ENCODE data around the gene PRND. TPM values are rescaled to one million over a fixed set of nuclear protein-coding genes. Genes with fewer than 3 reads are reported as not detected.

The PRND gene
- total and polyA plus RNA-seq, 2 of the 13 experiments (the other 11 are each of a cell fraction or from before 2014, with no cell fraction given): not detected

- TF ChIP-seq ZNF557 (CRISPR knock-in tag; IDR thresholded peaks at IDR 0.05): no peak
- TF ChIP-seq PTBP1 (IDR thresholded peaks at IDR 0.05; ENCODE audit: low read depth, low read length, poor library complexity, severe bottlenecking): no peak
- no peak for TF ChIP-seq ZNF354B (CRISPR knock-in tag; IDR thresholded peaks at IDR 0.05)
- TF ChIP-seq ZNF234 (CRISPR knock-in tag; conservative IDR thresholded peaks at IDR 0.05): no peak
- no peak for TF ChIP-seq ZNF775 (CRISPR knock-in tag; IDR thresholded peaks at IDR 0.05; ENCODE audit: borderline replicate concordance)
- TF ChIP-seq ZNF296 (CRISPR knock-in tag; conservative IDR thresholded peaks at IDR 0.05): no peak
- TF ChIP-seq NAIF1 (CRISPR knock-in tag; IDR thresholded peaks at IDR 0.05; ENCODE audit: borderline replicate concordance): no peak
- no peak for TF ChIP-seq PHF8 (CRISPR knock-in tag; IDR thresholded peaks at IDR 0.05)
- no peak for TF ChIP-seq SOX13 (IDR thresholded peaks at IDR 0.05)
- TF ChIP-seq SOX13 (CRISPR knock-in tag; conservative IDR thresholded peaks at IDR 0.05 in 1 of 2, IDR thresholded peaks at IDR 0.05 in 1 of 2): peak in 1 of 2 experiments; percentile 20; a peak in 1 of 4 replicates
- TF ChIP-seq PLSCR1 (CRISPR knock-in tag; IDR thresholded peaks at IDR 0.05; ENCODE audit: borderline replicate concordance): no peak
- no peak for TF ChIP-seq REL (CRISPR knock-in tag; conservative IDR thresholded peaks at IDR 0.05)
- TF ChIP-seq TAF1 (CRISPR knock-in tag; IDR thresholded peaks at IDR 0.05): 0 out of 2 replicates have a peak, but pooled peaks have one; percentile 41
- TF ChIP-seq SATB2 (CRISPR knock-in tag; IDR thresholded peaks at IDR 0.05): no peak
- TF ChIP-seq ZMAT3 (CRISPR knock-in tag; conservative IDR thresholded peaks at IDR 0.05): no peak
- TF ChIP-seq EED (CRISPR knock-in tag; IDR thresholded peaks at IDR 0.05): no peak
- TF ChIP-seq, protein P1, sequence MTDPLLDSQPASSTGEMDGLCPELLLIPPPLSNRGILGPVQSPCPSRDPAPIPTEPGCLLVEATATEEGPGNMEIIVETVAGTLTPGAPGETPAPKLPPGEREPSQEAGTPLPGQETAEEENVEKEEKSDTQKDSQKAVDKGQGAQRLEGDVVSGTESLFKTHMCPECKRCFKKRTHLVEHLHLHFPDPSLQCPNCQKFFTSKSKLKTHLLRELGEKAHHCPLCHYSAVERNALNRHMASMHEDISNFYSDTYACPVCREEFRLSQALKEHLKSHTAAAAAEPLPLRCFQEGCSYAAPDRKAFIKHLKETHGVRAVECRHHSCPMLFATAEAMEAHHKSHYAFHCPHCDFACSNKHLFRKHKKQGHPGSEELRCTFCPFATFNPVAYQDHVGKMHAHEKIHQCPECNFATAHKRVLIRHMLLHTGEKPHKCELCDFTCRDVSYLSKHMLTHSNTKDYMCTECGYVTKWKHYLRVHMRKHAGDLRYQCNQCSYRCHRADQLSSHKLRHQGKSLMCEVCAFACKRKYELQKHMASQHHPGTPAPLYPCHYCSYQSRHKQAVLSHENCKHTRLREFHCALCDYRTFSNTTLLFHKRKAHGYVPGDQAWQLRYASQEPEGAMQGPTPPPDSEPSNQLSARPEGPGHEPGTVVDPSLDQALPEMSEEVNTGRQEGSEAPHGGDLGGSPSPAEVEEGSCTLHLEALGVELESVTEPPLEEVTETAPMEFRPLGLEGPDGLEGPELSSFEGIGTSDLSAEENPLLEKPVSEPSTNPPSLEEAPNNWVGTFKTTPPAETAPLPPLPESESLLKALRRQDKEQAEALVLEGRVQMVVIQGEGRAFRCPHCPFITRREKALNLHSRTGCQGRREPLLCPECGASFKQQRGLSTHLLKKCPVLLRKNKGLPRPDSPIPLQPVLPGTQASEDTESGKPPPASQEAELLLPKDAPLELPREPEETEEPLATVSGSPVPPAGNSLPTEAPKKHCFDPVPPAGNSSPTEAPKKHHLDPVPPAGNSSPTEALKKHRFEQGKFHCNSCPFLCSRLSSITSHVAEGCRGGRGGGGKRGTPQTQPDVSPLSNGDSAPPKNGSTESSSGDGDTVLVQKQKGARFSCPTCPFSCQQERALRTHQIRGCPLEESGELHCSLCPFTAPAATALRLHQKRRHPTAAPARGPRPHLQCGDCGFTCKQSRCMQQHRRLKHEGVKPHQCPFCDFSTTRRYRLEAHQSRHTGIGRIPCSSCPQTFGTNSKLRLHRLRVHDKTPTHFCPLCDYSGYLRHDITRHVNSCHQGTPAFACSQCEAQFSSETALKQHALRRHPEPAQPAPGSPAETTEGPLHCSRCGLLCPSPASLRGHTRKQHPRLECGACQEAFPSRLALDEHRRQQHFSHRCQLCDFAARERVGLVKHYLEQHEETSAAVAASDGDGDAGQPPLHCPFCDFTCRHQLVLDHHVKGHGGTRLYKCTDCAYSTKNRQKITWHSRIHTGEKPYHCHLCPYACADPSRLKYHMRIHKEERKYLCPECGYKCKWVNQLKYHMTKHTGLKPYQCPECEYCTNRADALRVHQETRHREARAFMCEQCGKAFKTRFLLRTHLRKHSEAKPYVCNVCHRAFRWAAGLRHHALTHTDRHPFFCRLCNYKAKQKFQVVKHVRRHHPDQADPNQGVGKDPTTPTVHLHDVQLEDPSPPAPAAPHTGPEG (CRISPR knock-in tag; IDR thresholded peaks at IDR 0.05): no peak
- TF ChIP-seq ZNF337 (CRISPR knock-in tag; IDR thresholded peaks at IDR 0.05; ENCODE audit: borderline replicate concordance, low read depth): no peak
- TF ChIP-seq ZNF326 (CRISPR knock-in tag; IDR thresholded peaks at IDR 0.05; ENCODE audit: borderline replicate concordance): no peak
- no peak for TF ChIP-seq STAT5B (CRISPR knock-in tag; IDR thresholded peaks at IDR 0.05)
- no peak for TF ChIP-seq NFIC (IDR thresholded peaks at IDR 0.05; ENCODE audit: low read length)
- no peak for TF ChIP-seq JARID2 (CRISPR knock-in tag; IDR thresholded peaks at IDR 0.05; ENCODE audit: insufficient replicate concordance)
- TF ChIP-seq ZNF430 (CRISPR knock-in tag; IDR thresholded peaks at IDR 0.05): 0 out of 2 replicates have a peak, but pooled peaks have one; percentile 3
- TF ChIP-seq SALL1 (CRISPR knock-in tag; IDR thresholded peaks at IDR 0.05): peak; percentile 24; the same call in 1 of the 2 replicates
- no peak for TF ChIP-seq PAX8 (CRISPR knock-in tag; IDR thresholded peaks at IDR 0.05; ENCODE audit: borderline replicate concordance)
- no peak for TF ChIP-seq ZBTB21 (CRISPR knock-in tag; IDR thresholded peaks at IDR 0.05)
- peak; percentile 51; the same call in 1 of the 2 replicates for TF ChIP-seq RARA (CRISPR knock-in tag; IDR thresholded peaks at IDR 0.05)
These were observed 36.8 kb upstream of the PRND start (continued) for GRCh38 chr20:4684837-4685413.

All from HepG2 (cell line).